Muscle of leg (tissue), 11 donors: ENCODE measurements around the gene TCFL5. TPM values are rescaled to one million over a fixed set of nuclear protein-coding genes. Genes with fewer than 3 reads are reported as not detected.

Source experiments
- DNase-seq: peaks from one replicate; pipeline ENCODE4 v3.0.0; 2013
- H3K27ac ChIP-seq: one replicate; pipeline ENCODE4 v1.5.1; 2013; ENCODE audit warnings: mild to moderate bottlenecking, low read length, control low read depth
- H3K27me3 ChIP-seq: one replicate; pipeline ENCODE4 v1.6.1; 2013; ENCODE audit warnings: low read length; ENCODE audit not compliant: control insufficient read depth, insufficient read depth
- H3K36me3 ChIP-seq: one replicate; pipeline ENCODE4 v1.6.1; 2013; ENCODE audit warnings: low read length; ENCODE audit not compliant: control insufficient read depth, insufficient read depth
- H3K4me1 ChIP-seq: one replicate; pipeline ENCODE4 v1.6.1; 2013; ENCODE audit warnings: low read length; ENCODE audit not compliant: control insufficient read depth, insufficient read depth
- H3K4me3 ChIP-seq: one replicate; pipeline ENCODE4 v1.5.1; 2013; ENCODE audit warnings: low read length, control low read depth
- H3K9me3 ChIP-seq: replicated peaks from 2 replicates; pipeline ENCODE4 v1.6.1; 2013; ENCODE audit warnings: low read depth, low read length; ENCODE audit not compliant: control insufficient read depth
- WGBS: methylation state at CpG from one replicate; pipeline ENCODE4 v1.1.5; 2013; ENCODE audit warnings: missing lambda C conversion rate; ENCODE audit not compliant: insufficient coverage; 5-methylcytosine and 5-hydroxymethylcytosine counted together
- polyA plus RNA-seq, 8 donors: library from polyadenylated mRNA; unstranded; fragments of 120-200 nt; gene quantifications; one replicate each; pipeline versions ENCODE4 v1.2.1 to v1.2.3, GENCODE V29; 2013; ENCODE audit warnings: inconsistent platforms in 1 of 8, low replicate concordance in 1 of 8; ENCODE audit not compliant: insufficient read length in 8 of 8, insufficient read depth in 1 of 8
- total RNA-seq: library from RNA; stranded (reverse); fragments of 120-200 nt; gene quantifications from one replicate; pipeline ENCODE4 v1.2.4, GENCODE V29; 2013

TCFL5 gene
- total and polyA plus RNA-seq, 9 donors: 6.1 to 12.1 (median 8.2) TPM

DNA sequence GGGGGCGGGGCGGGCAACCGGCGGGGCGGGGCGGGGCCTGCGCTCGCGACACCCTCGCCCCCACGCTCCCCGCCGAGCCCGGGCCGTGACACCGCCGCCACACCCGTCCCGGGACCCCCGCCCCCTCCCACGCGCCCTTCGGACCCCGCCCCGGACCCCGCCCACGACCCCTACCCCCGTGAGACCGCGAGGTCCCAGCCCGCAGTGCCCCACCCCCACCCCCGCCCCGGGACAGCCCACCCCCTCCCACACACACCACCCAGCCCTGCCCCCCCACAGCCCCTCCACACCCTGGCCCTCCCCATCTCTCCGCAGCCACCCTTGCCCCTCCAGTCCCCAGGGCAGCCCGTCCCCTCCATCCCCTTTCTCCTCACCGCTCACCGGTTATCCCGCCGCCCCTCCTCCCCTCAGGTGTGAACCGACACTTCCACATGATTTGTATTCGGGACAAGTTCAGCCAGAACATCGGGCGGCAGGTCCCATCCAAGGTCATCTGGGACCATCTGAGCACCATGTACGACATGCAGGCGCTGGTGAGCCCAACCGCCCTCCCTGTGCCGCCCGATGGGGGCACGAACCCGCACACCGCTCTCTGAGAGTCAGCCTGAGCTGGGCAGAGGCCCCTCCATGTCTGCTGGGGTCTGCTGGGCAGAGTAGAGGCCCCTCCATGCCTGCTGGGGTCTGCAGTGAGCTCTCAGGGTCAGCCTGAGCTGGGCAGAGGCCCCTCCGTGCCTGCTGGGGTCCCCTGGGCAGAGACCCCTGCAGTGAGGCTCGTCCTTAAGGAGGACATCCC, 64.7 kb downstream of the TCFL5 start:
- no peaks in the 10 kb centered on the region for H3K27me3 ChIP-seq

DNA sequence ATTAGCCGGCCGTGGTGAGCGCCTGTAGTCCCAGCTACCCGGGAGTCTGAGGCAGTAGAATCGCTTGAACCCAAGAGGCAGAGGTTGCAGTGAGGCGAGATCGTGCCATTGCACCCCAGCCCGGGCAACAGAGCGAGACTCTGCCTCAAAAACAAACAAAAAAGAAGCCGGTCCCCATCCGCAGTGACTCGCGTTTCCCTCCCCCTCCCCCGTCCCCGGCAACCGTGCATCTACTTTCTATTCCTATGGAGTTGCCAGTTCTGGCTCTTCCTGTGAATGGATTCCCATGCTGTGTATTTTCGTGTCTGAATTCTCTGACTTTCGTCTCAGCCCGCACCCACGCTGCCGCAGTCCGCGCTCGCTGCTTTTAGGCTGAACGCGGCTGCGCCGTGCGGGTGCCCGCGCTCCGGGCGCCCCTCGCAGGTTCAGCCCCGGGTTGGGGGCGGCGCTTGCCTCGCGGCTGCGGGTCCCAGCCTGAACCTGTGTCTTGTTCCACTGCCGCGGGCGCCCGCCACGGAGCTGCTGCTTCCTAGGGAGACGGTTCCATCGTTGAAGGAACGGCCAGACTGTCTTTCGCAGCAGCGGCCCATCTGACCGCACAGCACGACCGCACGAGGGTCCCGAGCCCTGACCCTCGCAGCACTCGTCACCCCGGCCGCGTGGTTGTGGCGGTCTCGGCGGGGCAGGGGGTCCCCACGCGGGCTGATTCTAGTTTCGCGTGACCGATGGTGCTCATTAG, 66.4 kb downstream of the TCFL5 start:
- peak overlapping the region; percentile 63 for H3K4me3 ChIP-seq

More for the DNA sequence above, 64.7 kb downstream of the TCFL5 start:
- no peak overlapping the region for H3K27ac ChIP-seq
- DNase-seq: no peak
- H3K36me3 ChIP-seq: peaks cover 37% of the 10 kb centered on the region
- peaks cover 34% of the 10 kb centered on the region for H3K4me1 ChIP-seq
- 28% methylated on average over 19 of the region's 53 CpGs for WGBS
- H3K9me3 ChIP-seq: no peaks in the 10 kb centered on the region
- H3K4me3 ChIP-seq: peak overlapping the region; percentile 48

GRCh38 chr20:62794007-62794724, 67.5 kb downstream of the TCFL5 start:
- H3K4me3 ChIP-seq: peak overlapping the region; percentile 63
- WGBS: under 1% methylated on average over 51 of the region's 69 CpGs
- peak; percentile 98 for DNase-seq
- H3K9me3 ChIP-seq: no peaks in the 10 kb centered on the region
- peaks cover 3% of the 10 kb centered on the region for H3K27me3 ChIP-seq
- peak overlapping the region; percentile 84 for H3K27ac ChIP-seq
- H3K36me3 ChIP-seq: peaks cover 17% of the 10 kb centered on the region
- H3K4me1 ChIP-seq: peaks cover 29% of the 10 kb centered on the region

More for the DNA sequence above, 66.4 kb downstream of the TCFL5 start:
- Histone ChIP-seq H3K36me3 (peaks cover 25% of the 10 kb centered on the region), H3K9me3 (no peaks in the 10 kb centered on the region), H3K27ac (peak overlapping the region; percentile 84), H3K27me3 (peaks cover 3% of the 10 kb centered on the region), H3K4me1 (peaks cover 29% of the 10 kb centered on the region)
- WGBS: under 1% methylated on average over 68 of the region's 68 CpGs
- peak; percentile 66 for DNase-seq

- WGBS: 50% methylated on average over 7 of the region's 7 CpGs
- Histone ChIP-seq H3K4me3 (peak overlapping the region; percentile 15), H3K27ac (peak overlapping the region; percentile 65), H3K27me3 (peaks cover 3% of the 10 kb centered on the region), H3K9me3 (no peaks in the 10 kb centered on the region), H3K4me1 (peaks cover 33% of the 10 kb centered on the region), H3K36me3 (peaks cover 12% of the 10 kb centered on the region)
- DNase-seq: no peak
Measured at GRCh38 chr20:62793757-62794006, 67.9 kb downstream of the TCFL5 start.

DNA sequence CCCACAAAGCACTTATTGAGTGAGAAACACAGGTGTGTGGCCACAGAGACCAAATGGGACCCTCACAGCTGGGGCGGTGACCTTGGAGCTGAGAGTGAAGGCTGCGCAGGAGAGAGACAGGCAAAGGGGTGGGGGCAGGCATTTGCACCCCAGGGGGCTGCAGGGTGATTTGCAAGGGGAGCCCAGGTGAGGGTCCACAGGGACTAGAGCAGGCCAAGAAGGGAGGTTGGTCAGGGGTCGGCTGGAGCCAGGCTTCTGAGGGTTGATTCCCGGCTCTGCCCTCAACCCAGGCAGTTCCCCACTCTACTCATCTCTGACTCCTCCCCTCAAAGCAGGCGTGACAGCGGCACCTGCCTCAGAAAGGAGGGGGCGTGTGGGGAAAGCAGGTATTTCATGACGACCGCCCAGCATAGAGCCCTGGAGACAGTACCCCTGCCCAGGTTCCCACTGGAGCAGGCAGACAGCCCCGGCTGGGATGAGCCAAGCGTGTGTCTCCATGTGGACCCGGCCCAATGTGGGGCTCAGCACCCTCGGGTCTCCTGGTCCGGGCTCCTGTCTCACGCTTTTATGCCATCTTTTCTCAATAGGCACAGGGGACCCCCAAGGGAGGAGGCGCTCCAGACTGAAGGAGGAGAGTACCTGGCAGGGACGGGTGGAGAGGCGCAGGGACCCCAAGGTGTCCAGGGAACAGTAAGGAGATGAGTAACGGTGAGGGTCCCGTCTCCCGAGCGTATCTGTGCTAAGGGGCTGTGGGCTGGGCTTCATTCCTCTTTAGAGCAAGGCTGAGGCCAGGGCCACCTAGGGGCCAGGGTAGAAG, 68.5 kb downstream of the TCFL5 start:
- 70% methylated on average over 18 of the region's 22 CpGs for WGBS
- no peak for DNase-seq
- H3K4me1 ChIP-seq: peaks cover 37% of the 10 kb centered on the region

DNA sequence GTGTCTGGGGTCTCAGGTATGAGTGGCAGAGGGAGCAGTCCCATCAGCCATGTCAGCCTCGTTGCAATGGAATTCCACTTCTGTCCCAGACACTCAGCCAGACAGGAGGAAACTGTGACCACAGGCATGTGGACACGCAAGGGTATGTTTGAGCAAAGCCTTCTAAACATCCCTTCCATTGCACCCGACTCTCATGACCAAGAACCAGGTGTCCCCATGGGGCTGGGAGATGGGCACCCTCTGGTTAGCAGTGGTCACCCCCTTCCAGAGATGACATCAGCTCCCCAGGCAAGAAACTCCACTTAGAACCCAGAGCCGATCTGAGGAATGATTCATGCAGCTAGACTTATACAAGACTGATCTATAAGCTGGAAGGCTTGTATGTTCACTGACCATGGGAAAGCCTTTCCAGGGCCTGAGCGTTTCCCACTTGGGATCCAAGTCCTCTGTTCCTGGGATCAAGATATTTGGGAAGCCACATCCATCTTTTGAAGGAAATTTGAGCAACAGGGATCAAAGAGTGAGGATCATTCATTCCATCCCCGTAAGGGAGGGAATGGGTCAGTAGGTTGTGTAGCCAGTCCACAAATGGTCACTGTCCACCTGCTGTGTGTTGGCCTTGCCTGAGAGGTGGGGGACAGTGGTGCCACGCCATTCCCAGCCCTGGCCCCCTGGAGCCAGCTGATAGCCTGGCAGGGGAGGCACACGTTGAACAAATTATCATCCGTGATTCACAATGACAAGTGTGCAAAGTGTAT, 69.3 kb downstream of the TCFL5 start:
- Histone ChIP-seq H3K4me3 (no peak overlapping the region), H3K36me3 (no peaks in the 10 kb centered on the region), H3K9me3 (no peaks in the 10 kb centered on the region), H3K27ac (no peak overlapping the region), H3K4me1 (peaks cover 41% of the 10 kb centered on the region), H3K27me3 (peaks cover 3% of the 10 kb centered on the region)
- no peak for DNase-seq
- 64% methylated on average over 7 of the region's 9 CpGs for WGBS

More for the DNA sequence above, 68.5 kb downstream of the TCFL5 start:
- Histone ChIP-seq H3K36me3 (peaks cover 6% of the 10 kb centered on the region), H3K9me3 (no peaks in the 10 kb centered on the region), H3K27me3 (peaks cover 3% of the 10 kb centered on the region), H3K4me3 (no peak overlapping the region), H3K27ac (no peak overlapping the region)

GRCh38 chr20:62791301-62792181, 70.1 kb downstream of the TCFL5 start:
- Histone ChIP-seq H3K27ac (no peak overlapping the region), H3K27me3 (peaks cover 3% of the 10 kb centered on the region), H3K4me1 (peaks cover 37% of the 10 kb centered on the region), H3K9me3 (no peaks in the 10 kb centered on the region), H3K4me3 (no peak overlapping the region), H3K36me3 (no peaks in the 10 kb centered on the region)
- peak; percentile 93 for DNase-seq
- 25% methylated on average over 19 of the region's 23 CpGs for WGBS
